ENCODE measurements around the gene RPTOR.

GRCh38 chr17:80716986-80717719 is 172.5 kb downstream of the RPTOR start:
- no peak for TF ChIP-seq CTCF (IDR thresholded peaks at IDR 0.05; ENCODE audit: low read depth, low read length)
- TF ChIP-seq EZH2phosphoT487 (IDR thresholded peaks at IDR 0.05; ENCODE audit: low read depth): no peak
